ENCODE results near the gene FCF1.

- TF ChIP-seq CTCF (IDR thresholded peaks at IDR 0.05) (no peak), POLR2A (IDR thresholded peaks at IDR 0.05) (no peak)
Observed at GRCh38 chr14:74785056-74785613, 72.2 kb downstream of the FCF1 start.
